ENCODE data around the gene ALKBH3.

DNA sequence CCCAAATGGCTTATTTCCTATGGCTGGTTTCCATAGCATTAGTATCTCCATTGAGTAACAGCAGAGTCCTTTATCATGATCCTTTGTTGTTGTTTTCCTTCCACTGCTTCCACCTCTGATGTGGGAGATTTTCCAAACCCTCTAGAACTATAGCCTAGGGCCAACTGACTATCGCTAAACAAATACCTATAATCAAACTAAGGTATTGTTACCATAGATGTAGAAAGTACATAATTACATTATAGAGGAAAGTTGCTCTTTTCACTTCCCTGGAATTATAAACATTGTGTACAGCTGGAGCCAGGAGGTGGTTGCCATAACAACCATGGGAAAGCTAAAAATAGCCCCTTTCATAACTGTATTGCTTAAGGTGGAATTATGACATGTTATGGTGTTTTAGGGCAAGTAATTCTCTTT is 47.0 kb upstream of the ALKBH3 start:
- TF ChIP-seq, protein P1, sequence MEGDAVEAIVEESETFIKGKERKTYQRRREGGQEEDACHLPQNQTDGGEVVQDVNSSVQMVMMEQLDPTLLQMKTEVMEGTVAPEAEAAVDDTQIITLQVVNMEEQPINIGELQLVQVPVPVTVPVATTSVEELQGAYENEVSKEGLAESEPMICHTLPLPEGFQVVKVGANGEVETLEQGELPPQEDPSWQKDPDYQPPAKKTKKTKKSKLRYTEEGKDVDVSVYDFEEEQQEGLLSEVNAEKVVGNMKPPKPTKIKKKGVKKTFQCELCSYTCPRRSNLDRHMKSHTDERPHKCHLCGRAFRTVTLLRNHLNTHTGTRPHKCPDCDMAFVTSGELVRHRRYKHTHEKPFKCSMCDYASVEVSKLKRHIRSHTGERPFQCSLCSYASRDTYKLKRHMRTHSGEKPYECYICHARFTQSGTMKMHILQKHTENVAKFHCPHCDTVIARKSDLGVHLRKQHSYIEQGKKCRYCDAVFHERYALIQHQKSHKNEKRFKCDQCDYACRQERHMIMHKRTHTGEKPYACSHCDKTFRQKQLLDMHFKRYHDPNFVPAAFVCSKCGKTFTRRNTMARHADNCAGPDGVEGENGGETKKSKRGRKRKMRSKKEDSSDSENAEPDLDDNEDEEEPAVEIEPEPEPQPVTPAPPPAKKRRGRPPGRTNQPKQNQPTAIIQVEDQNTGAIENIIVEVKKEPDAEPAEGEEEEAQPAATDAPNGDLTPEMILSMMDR (IDR thresholded peaks at IDR 0.05), result no peak
- no peak for TF ChIP-seq EP300 (IDR thresholded peaks at IDR 0.05)
- TF ChIP-seq POLR2AphosphoS5 (IDR thresholded peaks at IDR 0.05), result no peak
